ENCODE measurements around the gene FSD2. TPM values are rescaled to one million over a fixed set of nuclear protein-coding genes. Genes with fewer than 3 reads are reported as not detected.

The FSD2 gene
- total and polyA plus RNA-seq, 2 experiments from 2014 or later, result 0.18 TPM; not detected in 1

DNA sequence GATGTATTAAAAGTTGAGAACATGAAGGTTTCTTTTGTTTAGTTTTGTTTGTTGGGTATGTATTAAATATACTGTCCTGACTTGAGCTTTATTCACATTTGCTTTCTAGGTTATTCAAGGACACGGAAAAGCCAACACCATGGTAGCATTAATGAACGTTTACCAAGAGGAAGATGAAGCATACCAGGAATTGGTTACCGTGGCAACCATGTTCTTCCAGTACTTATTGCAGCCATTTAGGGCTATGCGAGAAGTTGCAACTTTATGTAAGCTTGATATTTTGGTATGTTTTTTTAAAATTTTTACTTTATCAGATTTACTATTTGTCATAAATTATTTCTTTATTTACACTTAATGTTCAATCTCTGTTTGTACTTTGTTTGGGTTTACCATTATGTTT lies 7.1 kb upstream of the FSD2 start:
- H3K9me3 Mint-ChIP-seq, result no peaks in the 10 kb centered on the region
- TF ChIP-seq, protein P1, sequence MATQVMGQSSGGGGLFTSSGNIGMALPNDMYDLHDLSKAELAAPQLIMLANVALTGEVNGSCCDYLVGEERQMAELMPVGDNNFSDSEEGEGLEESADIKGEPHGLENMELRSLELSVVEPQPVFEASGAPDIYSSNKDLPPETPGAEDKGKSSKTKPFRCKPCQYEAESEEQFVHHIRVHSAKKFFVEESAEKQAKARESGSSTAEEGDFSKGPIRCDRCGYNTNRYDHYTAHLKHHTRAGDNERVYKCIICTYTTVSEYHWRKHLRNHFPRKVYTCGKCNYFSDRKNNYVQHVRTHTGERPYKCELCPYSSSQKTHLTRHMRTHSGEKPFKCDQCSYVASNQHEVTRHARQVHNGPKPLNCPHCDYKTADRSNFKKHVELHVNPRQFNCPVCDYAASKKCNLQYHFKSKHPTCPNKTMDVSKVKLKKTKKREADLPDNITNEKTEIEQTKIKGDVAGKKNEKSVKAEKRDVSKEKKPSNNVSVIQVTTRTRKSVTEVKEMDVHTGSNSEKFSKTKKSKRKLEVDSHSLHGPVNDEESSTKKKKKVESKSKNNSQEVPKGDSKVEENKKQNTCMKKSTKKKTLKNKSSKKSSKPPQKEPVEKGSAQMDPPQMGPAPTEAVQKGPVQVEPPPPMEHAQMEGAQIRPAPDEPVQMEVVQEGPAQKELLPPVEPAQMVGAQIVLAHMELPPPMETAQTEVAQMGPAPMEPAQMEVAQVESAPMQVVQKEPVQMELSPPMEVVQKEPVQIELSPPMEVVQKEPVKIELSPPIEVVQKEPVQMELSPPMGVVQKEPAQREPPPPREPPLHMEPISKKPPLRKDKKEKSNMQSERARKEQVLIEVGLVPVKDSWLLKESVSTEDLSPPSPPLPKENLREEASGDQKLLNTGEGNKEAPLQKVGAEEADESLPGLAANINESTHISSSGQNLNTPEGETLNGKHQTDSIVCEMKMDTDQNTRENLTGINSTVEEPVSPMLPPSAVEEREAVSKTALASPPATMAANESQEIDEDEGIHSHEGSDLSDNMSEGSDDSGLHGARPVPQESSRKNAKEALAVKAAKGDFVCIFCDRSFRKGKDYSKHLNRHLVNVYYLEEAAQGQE (IDR thresholded peaks at IDR 0.05; ENCODE audit: unreplicated experiment), result no peak
- TF ChIP-seq STAT1 (IDR thresholded peaks at IDR 0.05; ENCODE audit: unreplicated experiment) (no peak), ZNF114 (CRISPR knock-in tag; IDR thresholded peaks at IDR 0.05) (no peak), EZH2 (IDR thresholded peaks at IDR 0.05; ENCODE audit: low read depth, unreplicated experiment) (no peak), JUNB (IDR thresholded peaks at IDR 0.05; ENCODE audit: unreplicated experiment) (no peak), CREB1 (CRISPR knock-in tag; IDR thresholded peaks at IDR 0.05; ENCODE audit: low read depth) (no peak), ZNF331 (CRISPR knock-in tag; IDR thresholded peaks at IDR 0.05; ENCODE audit: low read depth) (no peak)
- TF ChIP-seq, protein P2, sequence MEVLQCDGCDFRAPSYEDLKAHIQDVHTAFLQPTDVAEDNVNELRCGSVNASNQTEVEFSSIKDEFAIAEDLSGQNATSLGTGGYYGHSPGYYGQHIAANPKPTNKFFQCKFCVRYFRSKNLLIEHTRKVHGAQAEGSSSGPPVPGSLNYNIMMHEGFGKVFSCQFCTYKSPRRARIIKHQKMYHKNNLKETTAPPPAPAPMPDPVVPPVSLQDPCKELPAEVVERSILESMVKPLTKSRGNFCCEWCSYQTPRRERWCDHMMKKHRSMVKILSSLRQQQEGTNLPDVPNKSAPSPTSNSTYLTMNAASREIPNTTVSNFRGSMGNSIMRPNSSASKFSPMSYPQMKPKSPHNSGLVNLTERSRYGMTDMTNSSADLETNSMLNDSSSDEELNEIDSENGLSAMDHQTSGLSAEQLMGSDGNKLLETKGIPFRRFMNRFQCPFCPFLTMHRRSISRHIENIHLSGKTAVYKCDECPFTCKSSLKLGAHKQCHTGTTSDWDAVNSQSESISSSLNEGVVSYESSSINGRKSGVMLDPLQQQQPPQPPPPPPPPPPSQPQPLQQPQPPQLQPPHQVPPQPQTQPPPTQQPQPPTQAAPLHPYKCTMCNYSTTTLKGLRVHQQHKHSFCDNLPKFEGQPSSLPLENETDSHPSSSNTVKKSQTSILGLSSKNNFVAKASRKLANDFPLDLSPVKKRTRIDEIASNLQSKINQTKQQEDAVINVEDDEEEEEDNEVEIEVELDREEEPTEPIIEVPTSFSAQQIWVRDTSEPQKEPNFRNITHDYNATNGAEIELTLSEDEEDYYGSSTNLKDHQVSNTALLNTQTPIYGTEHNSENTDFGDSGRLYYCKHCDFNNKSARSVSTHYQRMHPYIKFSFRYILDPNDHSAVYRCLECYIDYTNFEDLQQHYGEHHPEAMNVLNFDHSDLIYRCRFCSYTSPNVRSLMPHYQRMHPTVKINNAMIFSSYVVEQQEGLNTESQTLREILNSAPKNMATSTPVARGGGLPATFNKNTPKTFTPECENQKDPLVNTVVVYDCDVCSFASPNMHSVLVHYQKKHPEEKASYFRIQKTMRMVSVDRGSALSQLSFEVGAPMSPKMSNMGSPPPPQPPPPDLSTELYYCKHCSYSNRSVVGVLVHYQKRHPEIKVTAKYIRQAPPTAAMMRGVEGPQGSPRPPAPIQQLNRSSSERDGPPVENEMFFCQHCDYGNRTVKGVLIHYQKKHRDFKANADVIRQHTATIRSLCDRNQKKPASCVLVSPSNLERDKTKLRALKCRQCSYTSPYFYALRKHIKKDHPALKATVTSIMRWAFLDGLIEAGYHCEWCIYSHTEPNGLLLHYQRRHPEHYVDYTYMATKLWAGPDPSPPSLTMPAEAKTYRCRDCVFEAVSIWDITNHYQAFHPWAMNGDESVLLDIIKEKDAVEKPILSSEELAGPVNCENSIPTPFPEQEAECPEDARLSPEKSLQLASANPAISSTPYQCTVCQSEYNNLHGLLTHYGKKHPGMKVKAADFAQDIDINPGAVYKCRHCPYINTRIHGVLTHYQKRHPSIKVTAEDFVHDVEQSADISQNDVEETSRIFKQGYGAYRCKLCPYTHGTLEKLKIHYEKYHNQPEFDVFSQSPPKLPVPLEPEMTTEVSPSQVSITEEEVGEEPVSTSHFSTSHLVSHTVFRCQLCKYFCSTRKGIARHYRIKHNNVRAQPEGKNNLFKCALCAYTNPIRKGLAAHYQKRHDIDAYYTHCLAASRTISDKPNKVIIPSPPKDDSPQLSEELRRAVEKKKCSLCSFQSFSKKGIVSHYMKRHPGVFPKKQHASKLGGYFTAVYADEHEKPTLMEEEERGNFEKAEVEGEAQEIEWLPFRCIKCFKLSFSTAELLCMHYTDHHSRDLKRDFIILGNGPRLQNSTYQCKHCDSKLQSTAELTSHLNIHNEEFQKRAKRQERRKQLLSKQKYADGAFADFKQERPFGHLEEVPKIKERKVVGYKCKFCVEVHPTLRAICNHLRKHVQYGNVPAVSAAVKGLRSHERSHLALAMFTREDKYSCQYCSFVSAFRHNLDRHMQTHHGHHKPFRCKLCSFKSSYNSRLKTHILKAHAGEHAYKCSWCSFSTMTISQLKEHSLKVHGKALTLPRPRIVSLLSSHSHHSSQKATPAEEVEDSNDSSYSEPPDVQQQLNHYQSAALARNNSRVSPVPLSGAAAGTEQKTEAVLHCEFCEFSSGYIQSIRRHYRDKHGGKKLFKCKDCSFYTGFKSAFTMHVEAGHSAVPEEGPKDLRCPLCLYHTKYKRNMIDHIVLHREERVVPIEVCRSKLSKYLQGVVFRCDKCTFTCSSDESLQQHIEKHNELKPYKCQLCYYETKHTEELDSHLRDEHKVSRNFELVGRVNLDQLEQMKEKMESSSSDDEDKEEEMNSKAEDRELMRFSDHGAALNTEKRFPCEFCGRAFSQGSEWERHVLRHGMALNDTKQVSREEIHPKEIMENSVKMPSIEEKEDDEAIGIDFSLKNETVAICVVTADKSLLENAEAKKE (CRISPR knock-in tag; IDR thresholded peaks at IDR 0.05), result no peak
- no peaks in the 10 kb centered on the region; the same call in 1 of the 2 replicates for H3K36me3 ChIP-seq (ENCODE audit: insufficient read depth)
- ATAC-seq (no peak), DNase-seq (ENCODE audit: low spot score) (peak; percentile 7)
- H3K27ac Mint-ChIP-seq, result no peak overlapping the region
- H3K4me1 ChIP-seq (ENCODE audit: insufficient read depth), result peaks cover 18% of the 10 kb centered on the region
- H3K4me3 Mint-ChIP-seq, result no peak overlapping the region
- H3K27me3 ChIP-seq (ENCODE audit: insufficient read depth), result peaks cover 5% of the 10 kb centered on the region; the same call in 1 of the 2 replicates
- H3K9me2 ChIP-seq (ENCODE audit: insufficient read depth), result 0 out of 2 replicates have a peak, but pooled peaks cover 2% of the 10 kb centered on the region
- H4K20me1 ChIP-seq (replicated peaks; ENCODE audit: insufficient read depth), result peaks cover 8% of the 10 kb centered on the region; the same call in 1 of the 2 replicates
- H3K4me1 Mint-ChIP-seq, result peaks cover 22% of the 10 kb centered on the region
- no peaks in the 10 kb centered on the region for H3K27me3 Mint-ChIP-seq (ENCODE audit: insufficient read depth, low read depth, poor library complexity)
- no peak overlapping the region for H3K27ac ChIP-seq (ENCODE audit: low read depth)
- no peak overlapping the region for H2AFZ ChIP-seq
- peaks cover 5% of the 10 kb centered on the region; the same call in 1 of the 2 replicates for H3F3A ChIP-seq (replicated peaks; ENCODE audit: low read depth)
- peaks cover 12% of the 10 kb centered on the region; the same call in 1 of the 3 replicates for H3K36me3 Mint-ChIP-seq (ENCODE audit: low read depth)
- peaks cover 7% of the 10 kb centered on the region; the same call in 1 of the 2 replicates for H3K79me2 ChIP-seq (replicated peaks; ENCODE audit: insufficient read depth)
- H3K4me2 ChIP-seq, result no peak overlapping the region
- no peak overlapping the region for H3K4me3 ChIP-seq

Data from GM23338 (cell line).